HG02852 (cell line): ENCODE data around the gene ANKRD55.

ENCODE experiments used
- ATAC-seq: cut with Tn5 transposase; IDR thresholded peaks from one replicate; pipeline ENCODE4 v1.9.1; 2021; ENCODE audit warnings: mild to moderate bottlenecking, moderate library complexity; ENCODE audit not compliant: unreplicated experiment

Gene ANKRD55

GRCh38 chr5:56054666-56055065 lies 178.5 kb downstream of the ANKRD55 start:
- no peak for ATAC-seq

DNA sequence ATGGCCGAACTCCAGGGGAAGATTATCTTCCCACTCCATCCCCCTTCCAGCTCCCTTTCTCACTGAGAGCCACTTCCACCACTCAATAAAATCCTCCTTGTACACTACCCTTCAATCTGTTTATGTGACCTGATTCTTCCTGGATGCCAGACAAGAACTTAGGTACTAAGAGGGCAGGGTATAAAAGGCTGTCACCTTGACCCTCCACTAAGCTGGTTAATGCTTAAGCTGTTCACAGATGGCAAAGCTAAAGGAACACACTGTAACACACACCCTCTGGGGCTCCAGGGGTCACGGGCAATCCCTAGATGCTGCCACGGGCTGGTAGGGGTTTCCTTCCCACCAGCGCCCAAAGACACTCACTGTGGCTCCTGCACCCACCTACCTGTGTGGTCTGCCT lies 179.8 kb downstream of the ANKRD55 start:
- no peak for ATAC-seq

DNA sequence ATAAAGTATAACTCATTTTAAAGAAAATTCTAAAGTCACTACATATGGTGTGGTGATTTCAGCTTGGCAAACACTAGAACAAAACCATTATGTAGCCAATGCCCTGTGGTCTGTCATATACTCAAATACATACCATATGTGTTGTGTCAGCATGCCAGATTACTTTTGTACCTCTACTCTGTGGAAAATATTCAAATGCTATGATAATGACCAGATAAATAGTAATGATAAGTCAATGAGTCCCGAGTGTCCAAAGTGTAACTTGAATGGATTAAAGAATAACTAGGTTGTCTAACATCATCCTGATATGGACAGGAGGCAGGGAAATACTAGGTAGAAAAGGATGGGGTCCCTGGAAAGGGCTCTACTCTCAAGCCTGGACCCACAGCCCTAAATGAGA lies 180.4 kb downstream of the ANKRD55 start:
- ATAC-seq = no peak

GRCh38 chr5:56050551-56051255 lies 182.4 kb downstream of the ANKRD55 start:
- ATAC-seq = no peak
